Trophoblast cell (in vitro differentiated cells and primary cell): ENCODE measurements around the gene NLGN4X.

Experiments
- DNase-seq, 2 donors: peaks; one replicate each; pipeline ENCODE4 v3.0.0-alpha.2; 2016
- H2AFZ ChIP-seq: 2 replicates; pipeline ENCODE4 v1.6.1; 2013; ENCODE audit warnings: low read length, moderate library complexity, mild to moderate bottlenecking; ENCODE audit not compliant: insufficient read depth, poor library complexity
- H2AK5ac ChIP-seq: 2 replicates; pipeline ENCODE4 v1.6.1; 2013; ENCODE audit warnings: mild to moderate bottlenecking, low read length
- H2BK120ac ChIP-seq: 2 replicates; pipeline ENCODE4 v1.6.1; 2013; ENCODE audit warnings: low read length, mild to moderate bottlenecking, moderate library complexity; ENCODE audit not compliant: insufficient read depth, poor library complexity
- H2BK12ac ChIP-seq: 2 replicates; pipeline ENCODE4 v1.6.1; 2013; ENCODE audit warnings: mild to moderate bottlenecking, low read length, moderate library complexity
- H2BK5ac ChIP-seq: 2 replicates; pipeline ENCODE4 v1.6.1; 2013; ENCODE audit warnings: low read length, low read depth, moderate library complexity, mild to moderate bottlenecking; ENCODE audit not compliant: poor library complexity
- H3K14ac ChIP-seq: 2 replicates; pipeline ENCODE4 v1.6.1; 2013; ENCODE audit warnings: mild to moderate bottlenecking, low read length
- H3K18ac ChIP-seq: 2 replicates; pipeline ENCODE4 v1.6.1; 2013; ENCODE audit warnings: mild to moderate bottlenecking, low read length
- H3K23ac ChIP-seq: 2 replicates; pipeline ENCODE4 v1.6.1; 2013; ENCODE audit warnings: low read length
- H3K27ac ChIP-seq: 2 replicates; pipeline ENCODE4 v1.5.1; 2013; ENCODE audit warnings: low read depth, mild to moderate bottlenecking, inconsistent platforms, low read length, moderate library complexity
- H3K27me3 ChIP-seq: 2 replicates; pipeline ENCODE4 v1.6.1; 2013; ENCODE audit warnings: inconsistent platforms, mild to moderate bottlenecking, low read length, moderate library complexity; ENCODE audit not compliant: insufficient read depth
- H3K36me3 ChIP-seq, 2 experiments: 1 replicate in 1 of 2; 2 replicates in 1 of 2; pipeline ENCODE4 v1.6.1; 2013; ENCODE audit warnings: low read length in 2 of 2, mild to moderate bottlenecking in 2 of 2, moderate library complexity in 1 of 2; ENCODE audit not compliant: insufficient read depth in 2 of 2, control insufficient read depth in 1 of 2
- H3K4ac ChIP-seq: 2 replicates; pipeline ENCODE4 v1.6.1; 2013; ENCODE audit warnings: low read depth, mild to moderate bottlenecking, low read length, moderate library complexity
- H3K4me1 ChIP-seq, 2 experiments: 1 replicate in 1 of 2; 2 replicates in 1 of 2; pipeline ENCODE4 v1.6.1; 2013; ENCODE audit warnings: low read length in 2 of 2, mild to moderate bottlenecking in 2 of 2, moderate library complexity in 1 of 2; ENCODE audit not compliant: insufficient read depth in 2 of 2, control insufficient read depth in 1 of 2
- H3K4me2 ChIP-seq: 2 replicates; pipeline ENCODE4 v1.6.1; 2013; ENCODE audit warnings: inconsistent platforms, mild to moderate bottlenecking, low read length, moderate library complexity
- H3K4me3 ChIP-seq: 2 replicates; pipeline ENCODE4 v1.5.1; 2013; ENCODE audit warnings: mild to moderate bottlenecking, low read depth, low read length, inconsistent platforms
- H3K79me1 ChIP-seq: one replicate; pipeline ENCODE4 v1.6.1; 2013; ENCODE audit warnings: low read length
- H3K79me2 ChIP-seq: 2 replicates; pipeline ENCODE4 v1.6.1; 2013; ENCODE audit warnings: low read length, mild to moderate bottlenecking; ENCODE audit not compliant: control insufficient read depth, insufficient read depth, poor library complexity
- H3K9ac ChIP-seq: 2 replicates; pipeline ENCODE4 v1.6.1; 2013; ENCODE audit warnings: mild to moderate bottlenecking, low read length
- H3K9me3 ChIP-seq: 2 replicates; pipeline ENCODE4 v1.6.1; 2013; ENCODE audit warnings: low read depth, mild to moderate bottlenecking, control low read depth, inconsistent platforms, low read length; ENCODE audit not compliant: insufficient read depth
- H4K12ac ChIP-seq: 2 replicates; pipeline ENCODE4 v1.6.1; 2013; ENCODE audit warnings: low read depth, mild to moderate bottlenecking, low read length, moderate library complexity
- H4K8ac ChIP-seq: 2 replicates; pipeline ENCODE4 v1.6.1; 2013; ENCODE audit warnings: low read depth, mild to moderate bottlenecking, low read length, moderate library complexity
- H4K91ac ChIP-seq: one replicate; pipeline ENCODE4 v1.6.1; 2013; ENCODE audit warnings: low read depth, mild to moderate bottlenecking, low read length, moderate library complexity
- WGBS: extraction: QIAGEN DNeasy Blood & Tissue Kit; methylation state at CpG from one replicate; pipeline ENCODE4 v1.1.7; 2013; ENCODE audit warnings: missing lambda C conversion rate; ENCODE audit not compliant: insufficient read length, insufficient coverage; ENCODE audit errors: extremely low coverage; 5-methylcytosine and 5-hydroxymethylcytosine counted together

NLGN4X gene

GRCh38 chrX:6005856-6006255 lies 222.8 kb downstream of the NLGN4X start:
- Histone ChIP-seq H3K4me2 (no peak overlapping the region), H3K9ac (no peak overlapping the region), H3K4ac (no peak overlapping the region), H3K4me3 (no peak overlapping the region), H2BK5ac (no peak overlapping the region), H3K79me1 (no peaks in the 10 kb centered on the region), H3K27me3 (no peaks in the 10 kb centered on the region), H3K36me3 (no peaks in the 10 kb centered on the region), H3K9me3 (no peaks in the 10 kb centered on the region), H2AK5ac (no peak overlapping the region), H2BK12ac (no peak overlapping the region), H3K27ac (no peak overlapping the region), H2AFZ (no peak overlapping the region), H2BK120ac (no peak overlapping the region), H3K18ac (no peak overlapping the region), H3K4me1 (no peaks in the 10 kb centered on the region), H3K14ac (no peak overlapping the region), H4K8ac (no peak overlapping the region), H4K91ac (no peak overlapping the region), H3K23ac (no peak overlapping the region), H4K12ac (no peak overlapping the region), H3K79me2 (no peaks in the 10 kb centered on the region)
- no peak for DNase-seq

GRCh38 chrX:6004529-6004928 lies 224.1 kb downstream of the NLGN4X start:
- H3K23ac ChIP-seq = no peak overlapping the region
- no peaks in the 10 kb centered on the region for H3K4me1 ChIP-seq
- H3K4ac ChIP-seq = no peak overlapping the region
- H3K9me3 ChIP-seq = no peaks in the 10 kb centered on the region
- H3K4me2 ChIP-seq = no peak overlapping the region
- no peak overlapping the region for H3K27ac ChIP-seq
- H4K91ac ChIP-seq = no peak overlapping the region
- no peak overlapping the region for H4K12ac ChIP-seq
- no peaks in the 10 kb centered on the region for H3K79me1 ChIP-seq
- no CpG with 5 or more reads among the region's 4 CpGs for WGBS
- no peak overlapping the region for H3K4me3 ChIP-seq
- no peak overlapping the region for H4K8ac ChIP-seq
- no peak overlapping the region for H2BK120ac ChIP-seq
- H3K79me2 ChIP-seq = no peaks in the 10 kb centered on the region
- H3K18ac ChIP-seq = no peak overlapping the region
- H3K36me3 ChIP-seq = no peaks in the 10 kb centered on the region
- no peak overlapping the region for H2AFZ ChIP-seq
- DNase-seq = peak in 1 of 2 donors; percentile 9
- H3K27me3 ChIP-seq = no peaks in the 10 kb centered on the region
- H2BK12ac ChIP-seq = no peak overlapping the region
- no peak overlapping the region for H3K14ac ChIP-seq
- H2BK5ac ChIP-seq = no peak overlapping the region
- no peak overlapping the region for H2AK5ac ChIP-seq
- no peak overlapping the region for H3K9ac ChIP-seq

GRCh38 chrX:6002056-6002455 lies 226.6 kb downstream of the NLGN4X start:
- no CpG with 5 or more reads among the region's 5 CpGs for WGBS
- Histone ChIP-seq H3K18ac (no peak overlapping the region), H3K4ac (no peak overlapping the region)

GRCh38 chrX:5998901-5999300 lies 229.8 kb downstream of the NLGN4X start:
- no peak overlapping the region for H2BK120ac ChIP-seq
- H3K14ac ChIP-seq = no peak overlapping the region
- no peak overlapping the region for H3K4ac ChIP-seq
- no peak for DNase-seq
- no peaks in the 10 kb centered on the region for H3K79me2 ChIP-seq
- no peak overlapping the region for H3K27ac ChIP-seq
- no peaks in the 10 kb centered on the region for H3K27me3 ChIP-seq
- H3K9ac ChIP-seq = no peak overlapping the region
- H3K18ac ChIP-seq = no peak overlapping the region
- H3K4me1 ChIP-seq = no peaks in the 10 kb centered on the region
- no peak overlapping the region for H4K91ac ChIP-seq
- no peak overlapping the region for H2BK5ac ChIP-seq
- H4K8ac ChIP-seq = no peak overlapping the region
- no peak overlapping the region for H2AFZ ChIP-seq
- no peaks in the 10 kb centered on the region for H3K9me3 ChIP-seq
- no peak overlapping the region for H3K4me2 ChIP-seq
- no CpG with 5 or more reads among the region's 3 CpGs for WGBS
- no peak overlapping the region for H2AK5ac ChIP-seq
- no peaks in the 10 kb centered on the region for H3K79me1 ChIP-seq
- H4K12ac ChIP-seq = no peak overlapping the region
- no peak overlapping the region for H3K23ac ChIP-seq
- no peak overlapping the region for H3K4me3 ChIP-seq
- no peaks in the 10 kb centered on the region for H3K36me3 ChIP-seq
- H2BK12ac ChIP-seq = no peak overlapping the region

More at GRCh38 chrX:6002056-6002455, 226.6 kb downstream of the NLGN4X start:
- no peak overlapping the region for H2AK5ac ChIP-seq
- no peak overlapping the region for H3K14ac ChIP-seq
- H3K4me1 ChIP-seq = no peaks in the 10 kb centered on the region
- no peaks in the 10 kb centered on the region for H3K9me3 ChIP-seq
- no peaks in the 10 kb centered on the region for H3K79me2 ChIP-seq
- no peak overlapping the region for H3K23ac ChIP-seq
- H4K91ac ChIP-seq = no peak overlapping the region
- H3K4me2 ChIP-seq = no peak overlapping the region
- H2BK120ac ChIP-seq = no peak overlapping the region
- H4K12ac ChIP-seq = no peak overlapping the region
- no peak overlapping the region for H2BK5ac ChIP-seq
- no peak overlapping the region for H4K8ac ChIP-seq
- H3K36me3 ChIP-seq = no peaks in the 10 kb centered on the region
- no peak overlapping the region for H3K4me3 ChIP-seq
- no peak overlapping the region for H3K27ac ChIP-seq
- H3K79me1 ChIP-seq = no peaks in the 10 kb centered on the region
- H3K27me3 ChIP-seq = no peaks in the 10 kb centered on the region
- no peak overlapping the region for H3K9ac ChIP-seq
- DNase-seq = no peak
- H2AFZ ChIP-seq = no peak overlapping the region
- H2BK12ac ChIP-seq = no peak overlapping the region
